BLaER1 treated with 17β-estradiol and CSF1 and Interleukin-3, amounts not matched to agents 10 nM and 100 nM (cell line): ENCODE measurements around the gene TBC1D26.
"Not testable (repeated sequence)": the region's sequence is repeated elsewhere in the genome, so short reads cannot be mapped to it uniquely, and the experiment has no call there.

Experiments used
- H3K27ac ChIP-seq, 11 experiments: shearing (Covaris generic); formaldehyde crosslinking; 2 replicates each; pipeline ENCODE4 v1.8.1; 2022
- H3K27me3 ChIP-seq, 11 experiments: shearing (Covaris generic); formaldehyde crosslinking; 2 replicates each; pipeline ENCODE4 v1.8.1; 2022
- H3K36me3 ChIP-seq, 11 experiments: shearing (Covaris generic); formaldehyde crosslinking; 2 replicates each; pipeline ENCODE4 v1.8.1; 2022
- H3K4me1 ChIP-seq, 10 experiments: shearing (Covaris generic); formaldehyde crosslinking; 2 replicates each; pipeline ENCODE4 v1.8.1; 2022
- H3K4me2 ChIP-seq, 11 experiments: shearing (Covaris generic); formaldehyde crosslinking; 2 replicates each; pipeline ENCODE4 v1.8.1; 2022
- H3K4me3 ChIP-seq, 10 experiments: shearing (Covaris generic); formaldehyde crosslinking; 2 replicates each; pipeline ENCODE4 v1.8.1; 2022
- H3K9ac ChIP-seq, 11 experiments: shearing (Covaris generic); formaldehyde crosslinking; 2 replicates each; pipeline ENCODE4 v1.8.1; 2022
- H3K9me3 ChIP-seq, 11 experiments: shearing (Covaris generic); formaldehyde crosslinking; replicated peaks in 1 of 11; 2 replicates each; pipeline ENCODE4 v1.8.1; 2022
- H4K20me1 ChIP-seq, 11 experiments: shearing (Covaris generic); formaldehyde crosslinking; 2 replicates each; pipeline ENCODE4 v1.8.1; 2022
- Cebpa-rat ChIP-seq, 11 experiments: shearing (Covaris generic); IDR thresholded peaks; 2 replicates each; pipeline ENCODE4 v1.8.1; 2022

The TBC1D26 gene

DNA sequence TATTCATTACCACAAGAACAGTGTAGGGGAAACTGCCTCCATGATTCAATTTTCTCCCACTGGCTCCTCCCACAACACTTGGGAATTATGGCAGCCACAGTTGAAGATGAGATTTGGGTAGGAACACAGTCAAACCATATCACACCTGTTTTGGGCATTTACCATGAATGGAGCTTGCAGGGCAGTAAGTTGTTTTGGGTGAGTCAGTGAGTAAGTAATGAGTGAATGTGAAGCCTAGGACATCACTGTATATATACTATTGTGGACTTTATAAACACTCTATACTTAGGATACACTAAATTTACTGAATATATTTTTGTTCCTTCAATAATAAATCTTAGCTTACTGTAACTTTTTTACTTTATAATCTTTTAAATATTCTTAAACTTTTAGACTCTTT lies 48.1 kb downstream of the TBC1D26 start:
- H4K20me1 ChIP-seq = no peaks in the 10 kb centered on the region
- TF ChIP-seq Cebpa-rat (IDR thresholded peaks at IDR 0.05) = no peak
- H3K4me3 ChIP-seq = no peak overlapping the region
- H3K27me3 ChIP-seq = no peaks in the 10 kb centered on the region
- no peak overlapping the region for H3K9ac ChIP-seq
- no peak overlapping the region for H3K4me2 ChIP-seq
- peaks cover 40 to 68% (median 53%) of the 10 kb centered on the region in 11 experiments for H3K9me3 ChIP-seq
- no peaks in the 10 kb centered on the region; a peak in 1 of 22 replicates for H3K36me3 ChIP-seq
- H3K4me1 ChIP-seq = no peaks in the 10 kb centered on the region
- no peak overlapping the region for H3K27ac ChIP-seq

GRCh38 chr17:15782866-15783265 lies 50.8 kb downstream of the TBC1D26 start:
- no peaks in the 10 kb centered on the region for H4K20me1 ChIP-seq
- TF ChIP-seq Cebpa-rat (IDR thresholded peaks at IDR 0.05) = no peak
- H3K27me3 ChIP-seq = no peaks in the 10 kb centered on the region
- H3K4me2 ChIP-seq = no peak overlapping the region
- H3K9me3 ChIP-seq = peaks cover 22 to 50% (median 33%) of the 10 kb centered on the region in 11 experiments
- no peak overlapping the region for H3K4me3 ChIP-seq
- H3K4me1 ChIP-seq = no peaks in the 10 kb centered on the region
- no peaks in the 10 kb centered on the region; a peak in 1 of 22 replicates for H3K36me3 ChIP-seq
- no peak overlapping the region for H3K9ac ChIP-seq
- H3K27ac ChIP-seq = no peak overlapping the region

DNA sequence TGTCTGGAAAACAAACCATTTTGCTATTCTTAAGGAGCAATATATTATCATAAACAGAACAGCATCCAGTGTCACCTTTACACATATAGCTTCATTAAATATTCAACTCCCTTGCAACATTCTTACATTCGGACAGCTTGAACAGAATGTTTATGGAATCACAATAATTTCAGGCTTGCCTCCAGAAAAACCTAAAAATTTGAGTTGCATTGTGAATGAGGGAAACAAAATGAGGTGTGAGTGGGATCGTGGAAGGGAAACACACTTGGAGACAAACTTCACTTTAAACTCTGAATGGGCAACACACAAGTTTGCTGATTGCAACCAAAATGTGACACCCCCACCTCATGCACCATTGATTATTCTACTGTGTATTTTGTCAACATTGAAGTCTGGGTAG lies 51.4 kb downstream of the TBC1D26 start:
- Histone ChIP-seq H3K4me1 (no peaks in the 10 kb centered on the region), H3K27me3 (no peaks in the 10 kb centered on the region), H3K36me3 (no peaks in the 10 kb centered on the region; a peak in 1 of 22 replicates), H3K9ac (no peak overlapping the region), H3K9me3 (peaks cover 18 to 44% (median 29%) of the 10 kb centered on the region in 11 experiments), H3K27ac (no peak overlapping the region), H4K20me1 (no peaks in the 10 kb centered on the region), H3K4me2 (no peak overlapping the region), H3K4me3 (no peak overlapping the region)
- TF ChIP-seq Cebpa-rat (IDR thresholded peaks at IDR 0.05) = no peak

GRCh38 chr17:15784351-15784750 lies 52.3 kb downstream of the TBC1D26 start:
- peaks cover 9 to 35% (median 21%) of the 10 kb centered on the region in 11 experiments for H3K9me3 ChIP-seq
- not testable (repeated sequence) for H3K27ac ChIP-seq, H4K20me1 ChIP-seq, H3K4me2 ChIP-seq, H3K4me3 ChIP-seq, H3K36me3 ChIP-seq, H3K27me3 ChIP-seq, H3K9ac ChIP-seq, H3K4me1 ChIP-seq

- H3K9ac ChIP-seq, H3K27ac ChIP-seq, H3K36me3 ChIP-seq, H3K27me3 ChIP-seq, H3K4me3 ChIP-seq, H3K4me1 ChIP-seq, H3K4me2 ChIP-seq, H4K20me1 ChIP-seq: not testable (repeated sequence)
- H3K9me3 ChIP-seq = peaks cover 0 to 18% (median 5%) of the 10 kb centered on the region in 11 experiments; a peak in 13 of 22 replicates
Observed at GRCh38 chr17:15787363-15788075, 55.4 kb downstream of the TBC1D26 start.

- H4K20me1 ChIP-seq, H3K36me3 ChIP-seq, H3K27ac ChIP-seq, H3K27me3 ChIP-seq, H3K4me1 ChIP-seq, H3K4me2 ChIP-seq, H3K4me3 ChIP-seq, H3K9ac ChIP-seq: not testable (repeated sequence)
- H3K9me3 ChIP-seq = peaks cover 0 to 14% (median 4%) of the 10 kb centered on the region in 11 experiments; a peak in 10 of 22 replicates
Observed at GRCh38 chr17:15788365-15788764, 56.3 kb downstream of the TBC1D26 start.
